Jurkat, Clone E6-1 (cell line): ENCODE data around the gene LRRC42.
"Not testable (repeated sequence)": the region's sequence is repeated elsewhere in the genome, so short reads cannot be mapped to it uniquely, and the experiment has no call there.

ENCODE experiments used
- DNase-seq: peaks from one replicate; pipeline ENCODE4 v3.0.0-alpha.2; 2011; ENCODE audit warnings: low read depth, low spot score
- H3K4me3 ChIP-seq: 2 replicates; pipeline ENCODE4 v1.5.1; 2011; ENCODE audit warnings: mild to moderate bottlenecking, low read length, control low read depth, moderate library complexity

The LRRC42 gene

GRCh38 chr1:53963460-53963859 is 17.3 kb downstream of the LRRC42 start:
- DNase-seq: no peak
- H3K4me3 ChIP-seq: no peak overlapping the region

- no peak overlapping the region for H3K4me3 ChIP-seq
- DNase-seq: no peak
Observed at GRCh38 chr1:53964109-53964508, 18.0 kb downstream of the LRRC42 start.

GRCh38 chr1:53966794-53967193 is 20.6 kb downstream of the LRRC42 start:
- DNase-seq: no peak

GRCh38 chr1:53967409-53968124 is 21.4 kb downstream of the LRRC42 start:
- no peak for DNase-seq
- H3K4me3 ChIP-seq: no peak overlapping the region

More at GRCh38 chr1:53966794-53967193, 20.6 kb downstream of the LRRC42 start:
- no peak overlapping the region for H3K4me3 ChIP-seq

GRCh38 chr1:53968125-53968513 is 22.0 kb downstream of the LRRC42 start:
- no peak for DNase-seq

GRCh38 chr1:53969323-53969722 is 23.2 kb downstream of the LRRC42 start:
- not testable (repeated sequence) for H3K4me3 ChIP-seq, DNase-seq

More at GRCh38 chr1:53968125-53968513, 22.0 kb downstream of the LRRC42 start:
- no peak overlapping the region for H3K4me3 ChIP-seq

GRCh38 chr1:53971718-53972117 is 25.6 kb downstream of the LRRC42 start:
- no peak overlapping the region for H3K4me3 ChIP-seq
- no peak for DNase-seq

- no peak for DNase-seq
- H3K4me3 ChIP-seq: no peak overlapping the region
Observed at GRCh38 chr1:53975861-53976260, 29.7 kb downstream of the LRRC42 start.

- no peak for DNase-seq
- H3K4me3 ChIP-seq: no peak overlapping the region
Observed at GRCh38 chr1:53979712-53980450, 33.7 kb downstream of the LRRC42 start.

GRCh38 chr1:53981220-53981619 is 35.1 kb downstream of the LRRC42 start:
- DNase-seq: no peak
- H3K4me3 ChIP-seq: no peak overlapping the region

- DNase-seq: no peak
- no peak overlapping the region for H3K4me3 ChIP-seq
Observed at GRCh38 chr1:53982034-53982762, 36.0 kb downstream of the LRRC42 start.

- no peak overlapping the region for H3K4me3 ChIP-seq
- DNase-seq: no peak
Observed at GRCh38 chr1:53982763-53983104, 36.6 kb downstream of the LRRC42 start.

- H3K4me3 ChIP-seq: no peak overlapping the region
- no peak for DNase-seq
Observed at GRCh38 chr1:53984726-53985125, 38.6 kb downstream of the LRRC42 start.

GRCh38 chr1:53986458-53986857 is 40.3 kb downstream of the LRRC42 start:
- peak; percentile 33 for DNase-seq
- H3K4me3 ChIP-seq: no peak overlapping the region

- no peak overlapping the region for H3K4me3 ChIP-seq
- DNase-seq: no peak
Observed at GRCh38 chr1:53987880-53988279, 41.7 kb downstream of the LRRC42 start.

GRCh38 chr1:53992085-53992874 is 46.1 kb downstream of the LRRC42 start:
- H3K4me3 ChIP-seq: no peak overlapping the region
- DNase-seq: no peak

GRCh38 chr1:53994516-53994915 is 48.4 kb downstream of the LRRC42 start:
- not testable (repeated sequence) for DNase-seq, H3K4me3 ChIP-seq

- no peak for DNase-seq
- no peak overlapping the region for H3K4me3 ChIP-seq
Observed at GRCh38 chr1:53995683-53996082, 49.5 kb downstream of the LRRC42 start.

GRCh38 chr1:53998223-53998622 is 52.1 kb downstream of the LRRC42 start:
- H3K4me3 ChIP-seq: no peak overlapping the region
- no peak for DNase-seq
